PC-3 (cell line): ENCODE results near the gene CHST5. TPM values are rescaled to one million over a fixed set of nuclear protein-coding genes. Genes with fewer than 3 reads are reported as not detected.

Source experiments
- ATAC-seq: fragments of 200-7000 bp; cut with Tn5 transposase; 2 replicates; pipeline ENCODE4 v1.9.1; 2020; ENCODE audit warnings: mild to moderate bottlenecking, moderate library complexity
- BruUV-seq: library from RNA; stranded (reverse); fragments of 400-500 nt; replicated peaks from 2 replicates; lab custom pipeline; 2021; lab: Mats Ljungman, UMichigan
- CTCF ChIA-PET: fragments of 300-600 bp; sonication (Branson Sonifier 250); formaldehyde crosslinking; loops from one replicate; lab custom pipeline; 2022; ENCODE audit warnings: antibody characterized with exemption; lab: Charles Lee
- POLR2A ChIA-PET: fragments of 300-600 bp; sonication (Branson Sonifier 250); formaldehyde crosslinking; loops from one replicate; lab custom pipeline; 2022; ENCODE audit warnings: antibody characterized with exemption; ENCODE audit not compliant: unreplicated experiment; lab: Charles Lee
- DNase-seq: peaks from one replicate; pipeline ENCODE4 v3.0.0-alpha.2; 2015
- H2AFZ ChIP-seq: fragments of 300-600 bp; sonication (generic); 2 replicates; pipeline ENCODE4 v1.6.0; 2016; ENCODE audit warnings: antibody characterized with exemption, low read length
- H3F3A ChIP-seq: fragments of 300-600 bp; sonication (generic); one replicate; pipeline ENCODE4 v1.6.0; 2017; ENCODE audit warnings: antibody characterized with exemption, low read length, control low read depth, mild to moderate bottlenecking; ENCODE audit not compliant: unreplicated experiment
- H3K27ac ChIP-seq: fragments of 300-600 bp; sonication (generic); 2 replicates; pipeline ENCODE4 v1.5.1; 2016; ENCODE audit warnings: mild to moderate bottlenecking, low read length
- H3K27me3 ChIP-seq: fragments of 300-600 bp; sonication (generic); 2 replicates; pipeline ENCODE4 v1.6.1; 2016; ENCODE audit warnings: low read length, mixed read lengths
- H3K36me3 ChIP-seq: fragments of 300-600 bp; sonication (generic); 2 replicates; pipeline ENCODE4 v1.6.1; 2016; ENCODE audit warnings: low read depth, mixed run types, low read length, mixed read lengths
- H3K4me1 ChIP-seq: fragments of 300-600 bp; sonication (generic); 2 replicates; pipeline ENCODE4 v1.5.1; 2016; ENCODE audit warnings: low read length; ENCODE audit not compliant: insufficient read depth
- H3K4me2 ChIP-seq: fragments of 300-600 bp; sonication (generic); 2 replicates; pipeline ENCODE4 v1.6.0; 2016; ENCODE audit warnings: low read length
- H3K4me3 ChIP-seq: fragments of 300-600 bp; sonication (generic); 2 replicates; pipeline ENCODE4 v1.5.1; 2016; ENCODE audit warnings: mild to moderate bottlenecking, low read length, mixed read lengths
- H3K79me2 ChIP-seq: fragments of 300-600 bp; sonication (generic); 2 replicates; pipeline ENCODE4 v1.6.1; 2017; ENCODE audit warnings: low read length, mixed read lengths
- H3K9ac ChIP-seq: fragments of 300-600 bp; sonication (generic); 2 replicates; pipeline ENCODE4 v1.6.0; 2016; ENCODE audit warnings: mild to moderate bottlenecking, low read length
- H3K9me2 ChIP-seq: fragments of 300-600 bp; sonication (generic); replicated peaks from 2 replicates; pipeline ENCODE4 v1.6.1; 2016; ENCODE audit warnings: mixed run types, low read length, mixed read lengths
- H3K9me3 ChIP-seq: fragments of 300-600 bp; sonication (generic); 2 replicates; pipeline ENCODE4 v1.6.1; 2016; ENCODE audit warnings: low read length, mixed read lengths
- H4K20me1 ChIP-seq: fragments of 300-600 bp; sonication (generic); 2 replicates; pipeline ENCODE4 v1.6.1; 2016; ENCODE audit warnings: low read length, mixed read lengths
- EZH2 ChIP-seq: fragments of 300-600 bp; sonication (generic); IDR thresholded peaks from one replicate; pipeline ENCODE4 v1.6.1; 2017; ENCODE audit warnings: antibody characterized with exemption, mild to moderate bottlenecking, low read length; ENCODE audit not compliant: unreplicated experiment
- EZH2phosphoT487 ChIP-seq: fragments of 300-600 bp; sonication (generic); IDR thresholded peaks from 2 replicates; pipeline ENCODE4 v1.6.1; 2018; ENCODE audit warnings: mild to moderate bottlenecking, antibody characterized with exemption, low read length, borderline replicate concordance
- intact Hi-C: fragments of 100-400 bp; cut with micrococcal nuclease; formaldehyde crosslinking; loops from 2 replicates; pipeline ENCODE4 v1.9.0; 2023
- total RNA-seq: library from RNA; depleted of rRNA; stranded (reverse); fragments of >200 nt; gene quantifications from 2 replicates; pipeline ENCODE4 v1.2.3, GENCODE V29; 2014
- TF ChIP-seq, protein P1 (sequence below): fragments of 300-600 bp; sonication (generic); conservative IDR thresholded peaks from 2 replicates; pipeline ENCODE4 v1.5.1; 2017; ENCODE audit warnings: antibody characterized with exemption, low read depth, mild to moderate bottlenecking, low read length

The CHST5 gene
- total RNA-seq, 1 experiment from 2014 or later = 0.29 TPM

DNA sequence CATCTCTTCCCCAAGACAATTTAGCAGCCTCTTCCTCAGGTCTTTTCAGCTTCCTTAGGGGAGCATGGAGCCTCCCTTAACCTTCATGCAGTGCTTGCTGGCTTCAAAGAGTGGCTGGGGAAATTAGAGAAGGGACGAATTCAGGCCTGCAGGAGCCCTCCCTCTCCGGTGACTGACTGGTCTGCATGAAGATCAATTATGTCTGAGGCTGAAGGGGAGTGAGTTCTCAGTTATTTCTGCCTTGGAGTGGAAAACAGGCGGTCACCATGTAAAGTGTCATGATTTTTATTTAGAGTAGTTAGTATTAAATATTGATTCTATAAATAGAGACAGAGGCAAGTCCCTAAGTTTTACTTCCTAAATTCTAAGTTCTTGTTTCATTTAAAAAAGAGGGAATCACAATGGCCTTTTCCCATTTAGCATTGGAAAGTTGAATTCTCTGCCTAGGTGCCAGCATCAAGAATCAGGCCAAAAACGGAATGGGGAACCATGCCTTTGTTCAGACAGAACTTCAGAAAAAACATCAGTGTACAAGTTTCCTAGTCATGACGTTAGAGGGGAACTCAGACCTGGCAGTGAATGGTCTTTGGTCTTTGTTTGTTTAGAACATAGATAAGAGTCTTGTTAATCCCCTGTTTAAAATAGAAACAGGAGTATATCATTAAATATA lies 34.6 kb upstream of the CHST5 start:
- H3K79me2 ChIP-seq = peaks cover 20% of the 10 kb centered on the region

DNA sequence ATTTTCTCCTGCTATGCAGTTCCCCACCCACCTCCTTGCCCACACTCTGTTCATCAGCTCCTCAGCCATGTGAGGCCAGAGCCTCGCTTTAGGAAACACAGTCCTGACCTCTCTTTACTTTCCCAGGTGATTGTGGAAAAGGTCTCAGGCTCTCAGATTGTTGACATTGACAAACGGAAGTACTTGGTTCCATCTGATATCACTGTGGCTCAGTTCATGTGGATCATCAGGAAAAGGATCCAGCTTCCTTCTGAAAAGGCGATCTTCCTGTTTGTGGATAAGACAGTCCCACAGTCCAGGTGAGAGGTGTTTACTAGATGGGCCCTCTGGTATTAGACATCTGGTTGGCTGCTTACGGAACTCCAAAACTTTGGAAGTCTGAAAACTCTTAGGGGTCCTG lies 32.0 kb upstream of the CHST5 start:
- TF ChIP-seq, protein P1, sequence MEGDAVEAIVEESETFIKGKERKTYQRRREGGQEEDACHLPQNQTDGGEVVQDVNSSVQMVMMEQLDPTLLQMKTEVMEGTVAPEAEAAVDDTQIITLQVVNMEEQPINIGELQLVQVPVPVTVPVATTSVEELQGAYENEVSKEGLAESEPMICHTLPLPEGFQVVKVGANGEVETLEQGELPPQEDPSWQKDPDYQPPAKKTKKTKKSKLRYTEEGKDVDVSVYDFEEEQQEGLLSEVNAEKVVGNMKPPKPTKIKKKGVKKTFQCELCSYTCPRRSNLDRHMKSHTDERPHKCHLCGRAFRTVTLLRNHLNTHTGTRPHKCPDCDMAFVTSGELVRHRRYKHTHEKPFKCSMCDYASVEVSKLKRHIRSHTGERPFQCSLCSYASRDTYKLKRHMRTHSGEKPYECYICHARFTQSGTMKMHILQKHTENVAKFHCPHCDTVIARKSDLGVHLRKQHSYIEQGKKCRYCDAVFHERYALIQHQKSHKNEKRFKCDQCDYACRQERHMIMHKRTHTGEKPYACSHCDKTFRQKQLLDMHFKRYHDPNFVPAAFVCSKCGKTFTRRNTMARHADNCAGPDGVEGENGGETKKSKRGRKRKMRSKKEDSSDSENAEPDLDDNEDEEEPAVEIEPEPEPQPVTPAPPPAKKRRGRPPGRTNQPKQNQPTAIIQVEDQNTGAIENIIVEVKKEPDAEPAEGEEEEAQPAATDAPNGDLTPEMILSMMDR = no peak
- TF ChIP-seq EZH2 = no peak
- Histone ChIP-seq H3K9me2 (no peaks in the 10 kb centered on the region), H3K36me3 (no peaks in the 10 kb centered on the region; the same call in 1 of the 2 replicates), H3K4me2 (no peak overlapping the region), H3K27ac (no peak overlapping the region), H3K9me3 (no peaks in the 10 kb centered on the region), H3K79me2 (peaks cover 20% of the 10 kb centered on the region), H3F3A (no peaks in the 10 kb centered on the region), H3K4me3 (no peak overlapping the region), H3K4me1 (no peaks in the 10 kb centered on the region), H4K20me1 (no peaks in the 10 kb centered on the region), H3K9ac (no peak overlapping the region), H3K27me3 (no peaks in the 10 kb centered on the region), H2AFZ (no peak overlapping the region)
- POLR2A ChIA-PET = no interaction called here
- no TSS peak for BruUV-seq
- intact Hi-C loops = loop anchor here (5.0 kb wide), 1 partner anchor 96 kb away; no protein-coding TSS in a partner anchor
- ATAC-seq (no peak), DNase-seq (no peak)
- CTCF ChIA-PET = no interaction called here

More for the DNA sequence above, 34.6 kb upstream of the CHST5 start:
- ATAC-seq (no peak), DNase-seq (no peak)
- no peak overlapping the region for H3K9ac ChIP-seq
- H3K27me3 ChIP-seq = no peaks in the 10 kb centered on the region
- H3F3A ChIP-seq = no peaks in the 10 kb centered on the region
- H3K36me3 ChIP-seq = peaks cover 7% of the 10 kb centered on the region
- H2AFZ ChIP-seq = no peak overlapping the region
- POLR2A ChIA-PET = no interaction called here
- no peak for TF ChIP-seq EZH2
- no peak for TF ChIP-seq EZH2phosphoT487
- TF ChIP-seq, protein P1 = no peak
- no peak overlapping the region for H3K4me2 ChIP-seq
- H3K9me3 ChIP-seq = no peaks in the 10 kb centered on the region
- H3K4me3 ChIP-seq = no peak overlapping the region
- BruUV-seq = no TSS peak
- H3K4me1 ChIP-seq = no peaks in the 10 kb centered on the region
- intact Hi-C loops = no loop called here
- no peak overlapping the region for H3K27ac ChIP-seq
- CTCF ChIA-PET = no interaction called here
- H3K9me2 ChIP-seq = no peaks in the 10 kb centered on the region
- H4K20me1 ChIP-seq = no peaks in the 10 kb centered on the region

DNA sequence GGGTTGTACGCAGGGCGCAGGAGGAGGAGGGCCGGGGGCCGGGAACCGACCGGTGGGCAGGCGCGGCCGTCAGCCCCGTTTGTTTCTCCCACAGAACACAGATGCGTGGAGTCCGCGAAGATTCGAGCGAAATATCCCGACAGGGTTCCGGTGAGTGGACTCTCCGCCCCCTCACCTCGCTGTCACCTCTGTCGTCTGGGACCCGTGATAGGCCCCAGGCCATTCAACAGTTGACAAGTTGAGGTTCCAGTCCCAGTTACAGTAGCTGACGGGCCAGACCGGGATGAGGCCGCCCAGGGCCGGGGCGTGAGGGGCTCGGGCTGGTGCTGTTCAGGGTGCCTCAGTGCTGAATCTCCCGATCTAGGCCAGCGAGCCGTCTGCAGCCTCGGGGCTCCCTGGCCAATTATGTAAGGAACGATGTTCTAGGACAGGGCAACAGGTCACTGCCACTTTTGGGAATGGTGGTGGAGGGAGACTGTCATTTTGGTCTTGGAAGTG lies 30.9 kb upstream of the CHST5 start:
- TF ChIP-seq, protein P1 = no peak
- TF ChIP-seq EZH2 (no peak), EZH2phosphoT487 (no peak)
- DNase-seq (no peak), ATAC-seq (peak; percentile 10; the same call in 1 of the 2 replicates)
- ChIA-PET POLR2A (no interaction called here), CTCF (no interaction called here)
- Histone ChIP-seq H3K4me1 (no peaks in the 10 kb centered on the region), H3K36me3 (no peaks in the 10 kb centered on the region; the same call in 1 of the 2 replicates), H3K4me3 (peak overlapping the region; percentile 82), H3K4me2 (peak overlapping the region; percentile 92), H2AFZ (peak overlapping the region; percentile 92), H3K27me3 (no peaks in the 10 kb centered on the region), H3F3A (no peaks in the 10 kb centered on the region), H3K79me2 (peaks cover 20% of the 10 kb centered on the region), H3K9ac (peak overlapping the region; percentile 77), H3K9me2 (no peaks in the 10 kb centered on the region), H3K9me3 (no peaks in the 10 kb centered on the region), H4K20me1 (no peaks in the 10 kb centered on the region), H3K27ac (no peak overlapping the region)
- BruUV-seq = no TSS peak
- intact Hi-C loops = loop anchor here (5.0 kb wide), 1 partner anchor 95 kb away; no protein-coding TSS in a partner anchor
